ENCODE measurements around the gene DNM2.
A peak's percentile ranks its signal among the peaks of the same experiment; 100 is the strongest.
"Not testable (repeated sequence)": the region's sequence is repeated elsewhere in the genome, so short reads cannot be mapped to it uniquely, and the experiment has no call there.

Gene DNM2

GRCh38 chr19:10717356-10718204 lies at the start of gene DNM2:
Gene DNM2 (plus strand): TSS chr19:10718079. CDS start chr19:10718243, 164 bp downstream.
- peak; percentile 100 for DNase-seq (ENCODE audit: low spot score)

- DNase-seq (ENCODE audit: low spot score), result peak; percentile 35
These were observed 48.6 kb upstream of the DNM2 start for GRCh38 chr19:10669246-10669645.

GRCh38 chr19:10670182-10670581 lies 47.7 kb upstream of the DNM2 start:
- peak; percentile 77 for DNase-seq (ENCODE audit: low spot score)

GRCh38 chr19:10670876-10671804 lies 46.7 kb upstream of the DNM2 start:
- peak; percentile 49 for DNase-seq (ENCODE audit: low spot score)

- DNase-seq (ENCODE audit: low spot score), result not testable (repeated sequence)
These were observed 46.0 kb upstream of the DNM2 start for GRCh38 chr19:10671922-10672321.

GRCh38 chr19:10675214-10675613 lies 42.7 kb upstream of the DNM2 start:
- not testable (repeated sequence) for DNase-seq (ENCODE audit: low spot score)

GRCh38 chr19:10677751-10678150 lies 40.1 kb upstream of the DNM2 start:
- peak; percentile 64 for DNase-seq (ENCODE audit: low spot score)

GRCh38 chr19:10678813-10679212 lies 39.1 kb upstream of the DNM2 start:
- no peak for DNase-seq (ENCODE audit: low spot score)

GRCh38 chr19:10679743-10680142 lies 38.1 kb upstream of the DNM2 start:
- no peak for DNase-seq (ENCODE audit: low spot score)

- no peak for DNase-seq (ENCODE audit: low spot score)
These were observed 37.2 kb upstream of the DNM2 start for GRCh38 chr19:10680545-10681135.

GRCh38 chr19:10681658-10682057 lies 36.2 kb upstream of the DNM2 start:
- DNase-seq (ENCODE audit: low spot score), result no peak

- DNase-seq (ENCODE audit: low spot score), result no peak
These were observed 35.3 kb upstream of the DNM2 start for GRCh38 chr19:10682397-10683063.

GRCh38 chr19:10683064-10683426 lies 34.8 kb upstream of the DNM2 start:
- DNase-seq (ENCODE audit: low spot score), result no peak

- DNase-seq (ENCODE audit: low spot score), result no peak
These were observed 34.3 kb upstream of the DNM2 start for GRCh38 chr19:10683582-10683981.

GRCh38 chr19:10685210-10685609 lies 32.7 kb upstream of the DNM2 start:
- DNase-seq (ENCODE audit: low spot score), result no peak

GRCh38 chr19:10686193-10686592 lies 31.7 kb upstream of the DNM2 start:
- DNase-seq (ENCODE audit: low spot score), result no peak

GRCh38 chr19:10686661-10687517 lies 31.0 kb upstream of the DNM2 start:
- peak; percentile 85 for DNase-seq (ENCODE audit: low spot score)

- no peak for DNase-seq (ENCODE audit: low spot score)
These were observed 30.2 kb upstream of the DNM2 start for GRCh38 chr19:10687518-10688288.

- DNase-seq (ENCODE audit: low spot score), result no peak
These were observed 29.2 kb upstream of the DNM2 start for GRCh38 chr19:10688545-10689280.
